HL-60 (cell line): ENCODE data around the gene KLHL13.

Experiments used
- DNase-seq, 2 experiments: peaks; one replicate each; pipeline ENCODE4 v3.0.0-alpha.2; 2010 to 2020; ENCODE audit warnings: low read depth in 1 of 2, low spot score in 1 of 2
- H3K27ac ChIP-seq: fragments of 250-450 bp; sonication (Bioruptor Pico); replicated peaks from 2 replicates; pipeline ENCODE4 v1.5.1; 2020; ENCODE audit warnings: mild to moderate bottlenecking, moderate library complexity
- H3K27me3 ChIP-seq: fragments of 250-450 bp; sonication (Bioruptor Pico); 2 replicates; pipeline ENCODE4 v1.5.1; 2021; ENCODE audit warnings: mild to moderate bottlenecking, moderate library complexity; ENCODE audit not compliant: insufficient read depth, poor library complexity, severe bottlenecking
- H3K4me3 ChIP-seq: replicated peaks from 2 replicates; pipeline ENCODE4 v1.5.1; 2011; ENCODE audit warnings: mild to moderate bottlenecking, control low read depth, low read length; ENCODE audit not compliant: insufficient read depth
- CTCF ChIP-seq: IDR thresholded peaks from one replicate; pipeline ENCODE4 v1.5.1; 2011; ENCODE audit warnings: low read length, control low read depth, inconsistent platforms; ENCODE audit not compliant: insufficient read depth
- GABPA ChIP-seq: IDR thresholded peaks from 2 replicates; pipeline ENCODE4 v1.6.1; 2012; ENCODE audit warnings: low read depth
- POLR2AphosphoS5 ChIP-seq: IDR thresholded peaks from 2 replicates; pipeline ENCODE4 v1.6.1; 2012; ENCODE audit warnings: low read depth
- REST ChIP-seq: IDR thresholded peaks from 2 replicates; pipeline ENCODE4 v1.6.1; 2012; ENCODE audit warnings: low read depth; ENCODE audit not compliant: insufficient replicate concordance
- SPI1 ChIP-seq: IDR thresholded peaks from 2 replicates; pipeline ENCODE4 v1.6.1; 2012; ENCODE audit warnings: low read depth, mild to moderate bottlenecking, borderline replicate concordance

The KLHL13 gene

GRCh38 chrX:117989512-117989911 lies 127.1 kb downstream of the KLHL13 start:
- Histone ChIP-seq H3K4me3 (no peak overlapping the region), H3K27me3 (peaks cover 2% of the 10 kb centered on the region), H3K27ac (no peak overlapping the region)
- TF ChIP-seq POLR2AphosphoS5 (no peak), SPI1 (no peak), CTCF (no peak), REST (no peak), GABPA (no peak)
- no peak for DNase-seq

GRCh38 chrX:117987373-117987772 lies 129.2 kb downstream of the KLHL13 start:
- H3K4me3 ChIP-seq, result no peak overlapping the region
- H3K27ac ChIP-seq, result no peak overlapping the region
- TF ChIP-seq SPI1 (no peak), GABPA (no peak), CTCF (no peak), POLR2AphosphoS5 (no peak), REST (no peak)
- no peak for DNase-seq
- peaks cover 2% of the 10 kb centered on the region for H3K27me3 ChIP-seq

- peaks cover 4% of the 10 kb centered on the region for H3K27me3 ChIP-seq
- no peak for DNase-seq
- H3K4me3 ChIP-seq, result no peak overlapping the region
- no peak overlapping the region for H3K27ac ChIP-seq
- no peak for TF ChIP-seq CTCF
- no peak for TF ChIP-seq REST
- no peak for TF ChIP-seq GABPA
- TF ChIP-seq SPI1, result no peak
- no peak for TF ChIP-seq POLR2AphosphoS5
Measured at GRCh38 chrX:117985241-117985640, 131.4 kb downstream of the KLHL13 start.
